Osteocyte (in vitro differentiated cells): ENCODE data around the gene DOCK2. TPM values are rescaled to one million over a fixed set of nuclear protein-coding genes. Genes with fewer than 3 reads are reported as not detected.

ENCODE experiments used
- DNase-seq: peaks from one replicate; pipeline ENCODE4 v3.0.0; 2021; ENCODE audit warnings: mixed read lengths; ENCODE audit not compliant: unreplicated experiment; ENCODE audit errors: extremely low spot score
- H3K27ac Mint-ChIP-seq: one replicate; pipeline ENCODE4 v1.8.0; 2021; ENCODE audit warnings: mild to moderate bottlenecking, mixed read lengths; ENCODE audit not compliant: unreplicated experiment
- H3K27me3 Mint-ChIP-seq: one replicate; pipeline ENCODE4 v1.8.0; 2021; ENCODE audit warnings: mixed read lengths; ENCODE audit not compliant: unreplicated experiment
- H3K36me3 Mint-ChIP-seq: one replicate; pipeline ENCODE4 v1.8.0; 2021; ENCODE audit warnings: mixed read lengths; ENCODE audit not compliant: unreplicated experiment
- H3K4me1 Mint-ChIP-seq: one replicate; pipeline ENCODE4 v1.8.0; 2021; ENCODE audit warnings: mixed read lengths; ENCODE audit not compliant: unreplicated experiment
- H3K4me3 Mint-ChIP-seq: one replicate; pipeline ENCODE4 v1.8.0; 2021; ENCODE audit warnings: mild to moderate bottlenecking, moderate library complexity, mixed read lengths; ENCODE audit not compliant: unreplicated experiment
- H3K9me3 Mint-ChIP-seq: one replicate; pipeline ENCODE4 v1.8.0; 2021; ENCODE audit warnings: mixed read lengths; ENCODE audit not compliant: unreplicated experiment
- total RNA-seq: library from RNA; stranded (reverse); gene quantifications from 2 replicates; pipeline ENCODE4 v1.2.1, GENCODE V29; 2021
- TF ChIP-seq, protein P1 (sequence below): fragments of 200-600 bp; sonication (generic); IDR thresholded peaks from 2 replicates; pipeline ENCODE4 v1.5.0; 2021; ENCODE audit warnings: antibody characterized with exemption, mild to moderate bottlenecking, moderate library complexity

DOCK2 gene
- total RNA-seq, 1 donor from 2014 or later, result 11.6 TPM

DNA sequence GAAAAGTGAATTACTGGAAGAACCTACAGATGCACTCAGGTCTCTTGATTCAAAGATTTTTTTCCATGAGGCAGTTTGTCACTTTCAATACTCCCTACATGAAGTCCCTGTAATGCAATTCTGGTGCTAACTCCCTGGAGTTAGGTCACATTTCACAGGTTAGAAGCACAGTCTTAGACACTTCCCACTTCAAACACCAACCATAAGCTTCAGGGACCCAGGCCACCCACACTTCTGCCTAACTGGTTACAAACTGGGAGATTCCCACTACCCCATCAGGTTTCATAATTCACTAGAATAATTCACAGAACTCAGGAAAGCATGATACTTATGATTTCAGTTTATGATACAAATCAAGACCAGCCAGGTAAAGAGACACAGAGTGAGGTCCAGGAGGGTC lies 439.7 kb downstream of the DOCK2 start:
- Mint-ChIP-seq H3K27ac (no peak overlapping the region), H3K4me1 (no peaks in the 10 kb centered on the region), H3K9me3 (no peaks in the 10 kb centered on the region), H3K4me3 (no peak overlapping the region), H3K36me3 (no peaks in the 10 kb centered on the region), H3K27me3 (peaks cover 15% of the 10 kb centered on the region)
- DNase-seq, result no peak
- TF ChIP-seq, protein P1, sequence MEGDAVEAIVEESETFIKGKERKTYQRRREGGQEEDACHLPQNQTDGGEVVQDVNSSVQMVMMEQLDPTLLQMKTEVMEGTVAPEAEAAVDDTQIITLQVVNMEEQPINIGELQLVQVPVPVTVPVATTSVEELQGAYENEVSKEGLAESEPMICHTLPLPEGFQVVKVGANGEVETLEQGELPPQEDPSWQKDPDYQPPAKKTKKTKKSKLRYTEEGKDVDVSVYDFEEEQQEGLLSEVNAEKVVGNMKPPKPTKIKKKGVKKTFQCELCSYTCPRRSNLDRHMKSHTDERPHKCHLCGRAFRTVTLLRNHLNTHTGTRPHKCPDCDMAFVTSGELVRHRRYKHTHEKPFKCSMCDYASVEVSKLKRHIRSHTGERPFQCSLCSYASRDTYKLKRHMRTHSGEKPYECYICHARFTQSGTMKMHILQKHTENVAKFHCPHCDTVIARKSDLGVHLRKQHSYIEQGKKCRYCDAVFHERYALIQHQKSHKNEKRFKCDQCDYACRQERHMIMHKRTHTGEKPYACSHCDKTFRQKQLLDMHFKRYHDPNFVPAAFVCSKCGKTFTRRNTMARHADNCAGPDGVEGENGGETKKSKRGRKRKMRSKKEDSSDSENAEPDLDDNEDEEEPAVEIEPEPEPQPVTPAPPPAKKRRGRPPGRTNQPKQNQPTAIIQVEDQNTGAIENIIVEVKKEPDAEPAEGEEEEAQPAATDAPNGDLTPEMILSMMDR, result no peak

DNA sequence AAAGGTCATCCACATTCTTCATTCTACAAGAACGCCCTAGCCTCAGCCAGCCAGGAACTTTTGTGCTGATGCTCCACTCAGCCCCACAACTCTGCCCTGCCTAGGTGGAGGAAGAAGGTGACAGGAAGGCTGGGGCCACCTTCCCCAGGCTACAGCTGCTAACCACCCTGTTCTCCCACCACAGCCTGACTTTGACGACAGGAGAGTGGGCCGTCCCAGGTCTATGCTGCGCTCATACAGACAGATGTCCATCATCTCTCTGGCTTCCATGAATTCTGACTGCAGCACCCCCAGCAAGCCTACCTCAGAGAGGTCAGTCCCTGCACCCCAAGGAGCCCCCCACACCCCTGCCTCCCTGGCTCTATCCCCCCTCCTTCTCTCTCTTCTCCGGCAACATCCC lies 440.5 kb downstream of the DOCK2 start:
- Mint-ChIP-seq H3K36me3 (no peaks in the 10 kb centered on the region), H3K27me3 (peaks cover 15% of the 10 kb centered on the region), H3K9me3 (no peaks in the 10 kb centered on the region), H3K27ac (no peak overlapping the region), H3K4me3 (no peak overlapping the region), H3K4me1 (no peaks in the 10 kb centered on the region)
- no peak for DNase-seq
- TF ChIP-seq, protein P1, result no peak

DNA sequence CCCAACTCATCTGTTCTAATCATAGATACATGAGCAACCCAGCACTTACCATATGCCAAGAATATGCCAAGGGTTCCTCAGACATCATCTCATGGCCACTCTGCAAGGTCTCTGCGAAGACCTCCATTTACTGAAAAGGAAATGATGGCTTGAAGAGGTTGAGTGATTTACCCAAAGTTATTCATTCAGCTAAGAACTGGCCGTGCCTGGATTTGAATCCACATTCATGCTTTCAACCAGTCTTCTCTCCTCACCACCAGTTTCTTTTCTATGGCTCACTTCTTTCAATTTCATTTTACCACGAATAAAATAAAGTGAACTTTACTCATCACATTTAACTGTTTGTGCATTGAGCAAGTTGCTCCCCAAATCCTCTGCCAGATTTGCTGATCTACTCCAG lies 441.4 kb downstream of the DOCK2 start:
- no peaks in the 10 kb centered on the region for H3K4me1 Mint-ChIP-seq
- TF ChIP-seq, protein P1, result no peak
- H3K4me3 Mint-ChIP-seq, result no peak overlapping the region
- peaks cover 15% of the 10 kb centered on the region for H3K27me3 Mint-ChIP-seq
- no peak overlapping the region for H3K27ac Mint-ChIP-seq
- no peaks in the 10 kb centered on the region for H3K9me3 Mint-ChIP-seq
- no peaks in the 10 kb centered on the region for H3K36me3 Mint-ChIP-seq
- no peak for DNase-seq

DNA sequence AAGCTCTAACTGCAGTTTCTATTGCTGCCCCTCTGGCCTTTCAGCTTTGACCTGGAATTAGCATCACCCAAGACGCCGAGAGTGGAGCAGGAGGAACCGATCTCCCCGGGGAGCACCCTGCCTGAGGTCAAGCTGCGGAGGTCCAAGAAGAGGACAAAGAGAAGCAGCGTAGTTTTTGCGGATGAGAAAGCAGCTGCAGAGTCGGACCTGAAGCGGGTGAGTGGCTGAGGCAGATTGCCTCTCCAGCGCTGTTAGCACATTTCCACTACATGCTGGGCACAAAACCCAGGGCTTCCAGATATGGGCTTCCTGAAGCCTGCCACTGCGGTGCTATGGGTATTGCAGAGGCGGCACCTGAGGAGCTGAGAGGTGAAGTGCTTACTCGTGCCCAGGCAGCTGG lies 441.9 kb downstream of the DOCK2 start:
- Mint-ChIP-seq H3K9me3 (no peaks in the 10 kb centered on the region), H3K27me3 (peaks cover 15% of the 10 kb centered on the region), H3K4me3 (no peak overlapping the region), H3K4me1 (no peaks in the 10 kb centered on the region), H3K36me3 (no peaks in the 10 kb centered on the region), H3K27ac (no peak overlapping the region)
- DNase-seq, result no peak
- TF ChIP-seq, protein P1, result no peak

DNA sequence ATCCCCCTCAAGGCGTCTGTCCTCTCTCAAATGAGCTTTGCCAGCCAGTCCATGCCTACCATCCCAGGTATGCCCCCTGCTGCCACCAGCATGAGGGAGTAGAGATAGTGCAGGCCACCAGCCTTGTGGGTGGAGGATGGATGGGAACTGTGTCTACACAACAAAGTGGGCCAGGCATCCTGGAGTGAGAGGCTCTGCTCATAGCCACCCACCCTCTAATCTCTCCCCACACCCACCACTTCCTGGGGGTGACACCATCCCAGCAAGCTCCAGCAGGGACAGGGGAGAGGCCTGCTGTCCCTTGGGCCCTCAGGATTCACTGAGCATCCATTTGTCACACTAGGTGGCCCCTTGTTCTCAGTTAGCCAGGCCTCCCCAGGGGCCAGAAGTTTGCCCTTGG lies 443.1 kb downstream of the DOCK2 start:
- no peak for DNase-seq
- H3K4me1 Mint-ChIP-seq, result no peaks in the 10 kb centered on the region
- H3K27me3 Mint-ChIP-seq, result peaks cover 6% of the 10 kb centered on the region
- no peaks in the 10 kb centered on the region for H3K36me3 Mint-ChIP-seq
- TF ChIP-seq, protein P1, result no peak
- no peak overlapping the region for H3K4me3 Mint-ChIP-seq
- no peak overlapping the region for H3K27ac Mint-ChIP-seq
- H3K9me3 Mint-ChIP-seq, result no peaks in the 10 kb centered on the region
